ENCODE measurements around the gene LRRFIP1. TPM values are rescaled to one million over a fixed set of nuclear protein-coding genes. Genes with fewer than 3 reads are reported as not detected.
A peak's percentile ranks its signal among the peaks of the same experiment; 100 is the strongest.

The LRRFIP1 gene
- total and polyA plus RNA-seq, 2 of the 13 experiments (the other 11 are each of a cell fraction or from before 2014, with no cell fraction given): 15.9 to 40.5 TPM

DNA sequence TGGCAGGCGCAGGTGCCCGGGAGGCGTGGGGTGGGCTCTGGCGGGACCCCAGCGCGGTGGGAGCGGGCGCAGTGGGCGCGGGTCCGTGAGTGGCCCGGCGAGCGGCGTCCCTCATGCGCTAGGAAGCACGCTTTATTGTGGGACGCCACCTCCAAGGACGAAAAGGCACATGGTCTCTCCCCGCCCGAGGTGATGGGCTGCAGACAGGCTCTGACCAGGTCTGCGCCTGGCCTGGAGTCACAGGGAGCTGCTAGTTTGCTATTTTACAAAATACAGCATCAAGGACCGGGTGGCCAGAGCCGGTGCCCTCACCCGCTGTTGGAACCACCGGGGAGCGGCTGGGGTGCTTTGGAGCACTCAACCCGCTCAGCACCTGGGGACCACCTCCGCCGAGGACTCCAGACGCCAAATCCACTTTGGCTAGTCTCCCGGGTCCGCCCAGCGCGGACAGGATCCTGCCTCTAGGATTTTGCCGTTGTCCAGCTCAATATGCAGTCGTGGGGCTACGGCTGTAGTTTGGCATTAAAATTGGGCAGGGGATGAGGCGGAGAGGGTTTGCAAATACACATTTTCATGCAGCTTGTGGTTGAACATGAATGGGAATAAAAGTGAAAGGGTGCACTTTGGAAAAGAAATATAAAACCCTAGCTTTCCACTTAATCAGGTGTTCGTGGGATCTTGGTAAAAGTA is 65.4 kb downstream of the LRRFIP1 start (continued):
- TF ChIP-seq MTA3 (CRISPR knock-in tag; IDR thresholded peaks at IDR 0.05) (no peak), ZKSCAN5 (CRISPR knock-in tag; IDR thresholded peaks at IDR 0.05) (no peak), CREM (IDR thresholded peaks at IDR 0.05) (no peak), CREM (CRISPR knock-in tag; IDR thresholded peaks at IDR 0.05) (no peak), ATF5 (CRISPR knock-in tag; IDR thresholded peaks at IDR 0.05; ENCODE audit: low read depth) (no peak), FLYWCH1 (CRISPR knock-in tag; IDR thresholded peaks at IDR 0.05) (no peak), TOE1 (CRISPR knock-in tag; IDR thresholded peaks at IDR 0.05) (no peak), SRSF1 (optimal IDR thresholded peaks at IDR 0.05; ENCODE audit: low read depth, low read length) (no peak), ARNT2 (CRISPR knock-in tag; IDR thresholded peaks at IDR 0.05; ENCODE audit: low read depth) (peak; percentile 60; the same call in 1 of the 2 replicates), ZFYVE20 (CRISPR knock-in tag; IDR thresholded peaks at IDR 0.05; ENCODE audit: borderline replicate concordance, low read depth) (no peak), REXO4 (CRISPR knock-in tag; IDR thresholded peaks at IDR 0.05; ENCODE audit: borderline replicate concordance) (no peak), RELA (CRISPR knock-in tag; IDR thresholded peaks at IDR 0.05) (no peak), TEF (CRISPR knock-in tag; IDR thresholded peaks at IDR 0.05) (no peak), ZFAT (CRISPR knock-in tag; conservative IDR thresholded peaks at IDR 0.05) (no peak), ZNF232 (CRISPR knock-in tag; IDR thresholded peaks at IDR 0.05; ENCODE audit: borderline replicate concordance) (no peak), ELF1 (CRISPR knock-in tag; IDR thresholded peaks at IDR 0.05) (no peak), ZNF503 (CRISPR knock-in tag; IDR thresholded peaks at IDR 0.05) (no peak), ZMYM3 (CRISPR knock-in tag; IDR thresholded peaks at IDR 0.05) (no peak), IRF2 (CRISPR knock-in tag; IDR thresholded peaks at IDR 0.05) (no peak), ZNF883 (CRISPR knock-in tag; IDR thresholded peaks at IDR 0.05; ENCODE audit: not compliant biosample characterization) (peak; percentile 36), ZNF577 (CRISPR knock-in tag; IDR thresholded peaks at IDR 0.05; ENCODE audit: borderline replicate concordance, low read depth) (no peak)
- TF ChIP-seq, protein P1, sequence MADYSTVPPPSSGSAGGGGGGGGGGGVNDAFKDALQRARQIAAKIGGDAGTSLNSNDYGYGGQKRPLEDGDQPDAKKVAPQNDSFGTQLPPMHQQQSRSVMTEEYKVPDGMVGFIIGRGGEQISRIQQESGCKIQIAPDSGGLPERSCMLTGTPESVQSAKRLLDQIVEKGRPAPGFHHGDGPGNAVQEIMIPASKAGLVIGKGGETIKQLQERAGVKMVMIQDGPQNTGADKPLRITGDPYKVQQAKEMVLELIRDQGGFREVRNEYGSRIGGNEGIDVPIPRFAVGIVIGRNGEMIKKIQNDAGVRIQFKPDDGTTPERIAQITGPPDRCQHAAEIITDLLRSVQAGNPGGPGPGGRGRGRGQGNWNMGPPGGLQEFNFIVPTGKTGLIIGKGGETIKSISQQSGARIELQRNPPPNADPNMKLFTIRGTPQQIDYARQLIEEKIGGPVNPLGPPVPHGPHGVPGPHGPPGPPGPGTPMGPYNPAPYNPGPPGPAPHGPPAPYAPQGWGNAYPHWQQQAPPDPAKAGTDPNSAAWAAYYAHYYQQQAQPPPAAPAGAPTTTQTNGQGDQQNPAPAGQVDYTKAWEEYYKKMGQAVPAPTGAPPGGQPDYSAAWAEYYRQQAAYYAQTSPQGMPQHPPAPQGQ (CRISPR knock-in tag; IDR thresholded peaks at IDR 0.05; ENCODE audit: borderline replicate concordance): no peak
- TF ChIP-seq, protein P2, sequence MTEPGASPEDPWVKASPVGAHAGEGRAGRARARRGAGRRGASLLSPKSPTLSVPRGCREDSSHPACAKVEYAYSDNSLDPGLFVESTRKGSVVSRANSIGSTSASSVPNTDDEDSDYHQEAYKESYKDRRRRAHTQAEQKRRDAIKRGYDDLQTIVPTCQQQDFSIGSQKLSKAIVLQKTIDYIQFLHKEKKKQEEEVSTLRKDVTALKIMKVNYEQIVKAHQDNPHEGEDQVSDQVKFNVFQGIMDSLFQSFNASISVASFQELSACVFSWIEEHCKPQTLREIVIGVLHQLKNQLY (CRISPR knock-in tag; IDR thresholded peaks at IDR 0.05): 0 out of 2 replicates have a peak, but pooled peaks have one; percentile 32

Data from HepG2 (cell line).